Mesenteric fat pad (tissue), 1 donor: Measurements from ENCODE around the gene LRP1B. TPM values are rescaled to one million over a fixed set of nuclear protein-coding genes. Genes with fewer than 3 reads are reported as not detected.
"Not testable (repeated sequence)": the region's sequence is repeated elsewhere in the genome, so short reads cannot be mapped to it uniquely, and the experiment has no call there.

Source experiments
- DNase-seq: peaks from one replicate; pipeline ENCODE4 v3.0.0-alpha.2; 2020; ENCODE audit warnings: low spot score
- total RNA-seq: library from RNA; stranded (reverse); fragmentation: NEBNext Ultra II Directional; extraction: Animal tissue kit (Norgen Biotek cat#: 25700); gene quantifications from one replicate; pipeline ENCODE4 v1.2.1, GENCODE V29; 2021
- donor health status: DM: yes; HTN: yes; CAD: no.

LRP1B gene
- total RNA-seq, 1 donor from 2014 or later, result 0.22 TPM

GRCh38 chr2:140286377-140286776, 1844.4 kb downstream of the LRP1B start:
- DNase-seq, result no peak

- DNase-seq, result not testable (repeated sequence)
These were observed 1853.5 kb downstream of the LRP1B start for GRCh38 chr2:140277344-140277743.

- DNase-seq, result no peak
These were observed 1854.2 kb downstream of the LRP1B start for GRCh38 chr2:140276661-140277060.

- DNase-seq, result no peak
These were observed 1855.4 kb downstream of the LRP1B start for GRCh38 chr2:140275427-140275826.

GRCh38 chr2:140274891-140275290, 1855.9 kb downstream of the LRP1B start:
- no peak for DNase-seq

- DNase-seq, result no peak
These were observed 1856.9 kb downstream of the LRP1B start for GRCh38 chr2:140273958-140274357.

- no peak for DNase-seq
These were observed 1857.4 kb downstream of the LRP1B start for GRCh38 chr2:140273408-140273807.

- no peak for DNase-seq
These were observed 1860.6 kb downstream of the LRP1B start for GRCh38 chr2:140270224-140270623.

- DNase-seq, result no peak
These were observed 1861.8 kb downstream of the LRP1B start for GRCh38 chr2:140269000-140269399.

GRCh38 chr2:140262908-140263307, 1867.9 kb downstream of the LRP1B start:
- no peak for DNase-seq

GRCh38 chr2:140257692-140258300, 1873.0 kb downstream of the LRP1B start:
- no peak for DNase-seq

GRCh38 chr2:140256080-140256479, 1874.7 kb downstream of the LRP1B start:
- no peak for DNase-seq

GRCh38 chr2:140249821-140250220, 1881.0 kb downstream of the LRP1B start:
- DNase-seq, result no peak

GRCh38 chr2:140248623-140249022, 1882.2 kb downstream of the LRP1B start:
- DNase-seq, result no peak

GRCh38 chr2:140247451-140248195, 1883.2 kb downstream of the LRP1B start:
- no peak for DNase-seq

GRCh38 chr2:140246957-140247356, 1883.9 kb downstream of the LRP1B start:
- DNase-seq, result no peak

GRCh38 chr2:140246058-140246457, 1884.8 kb downstream of the LRP1B start:
- no peak for DNase-seq

- no peak for DNase-seq
These were observed 1887.9 kb downstream of the LRP1B start for GRCh38 chr2:140242889-140243288.

GRCh38 chr2:140234116-140234515, 1896.7 kb downstream of the LRP1B start:
- DNase-seq, result no peak

GRCh38 chr2:140210963-140211362, 1919.9 kb downstream of the LRP1B start:
- no peak for DNase-seq

- no peak for DNase-seq
These were observed 1925.7 kb downstream of the LRP1B start for GRCh38 chr2:140205093-140205492.

GRCh38 chr2:140203347-140203746, 1927.5 kb downstream of the LRP1B start:
- no peak for DNase-seq

- DNase-seq, result no peak
These were observed 1929.2 kb downstream of the LRP1B start for GRCh38 chr2:140201572-140201971.
